ENCODE results near the gene EXOC4.

EXOC4 gene

GRCh38 chr7:133846203-133846945 is 593.5 kb downstream of the EXOC4 start:
- H3K4me1 ChIP-seq (ENCODE audit: control insufficient read depth, insufficient read depth, low read length) = no peaks in the 10 kb centered on the region
- no peak overlapping the region for H3K4me3 ChIP-seq (ENCODE audit: low read depth, low read length)
- no peaks in the 10 kb centered on the region for H3K9me3 ChIP-seq (ENCODE audit: control insufficient read depth, insufficient read depth, low read depth, low read length)
- no peaks in the 10 kb centered on the region for H3K36me3 ChIP-seq (ENCODE audit: control insufficient read depth, insufficient read depth, low read length)
- H3K27me3 ChIP-seq (ENCODE audit: control insufficient read depth, insufficient read depth, low read length) = no peaks in the 10 kb centered on the region
- no peak overlapping the region for H3K9ac ChIP-seq (ENCODE audit: low read length)
- H3K27ac ChIP-seq (ENCODE audit: low read depth, low read length) = no peak overlapping the region

GRCh38 chr7:133850497-133851280 is 597.8 kb downstream of the EXOC4 start:
- Histone ChIP-seq H3K9me3 (ENCODE audit: control insufficient read depth, insufficient read depth, low read depth, low read length) (no peaks in the 10 kb centered on the region), H3K9ac (ENCODE audit: low read length) (no peak overlapping the region), H3K27me3 (ENCODE audit: control insufficient read depth, insufficient read depth, low read length) (no peaks in the 10 kb centered on the region), H3K4me1 (ENCODE audit: control insufficient read depth, insufficient read depth, low read length) (no peaks in the 10 kb centered on the region), H3K27ac (ENCODE audit: low read depth, low read length) (no peak overlapping the region), H3K4me3 (ENCODE audit: low read depth, low read length) (no peak overlapping the region), H3K36me3 (ENCODE audit: control insufficient read depth, insufficient read depth, low read length) (no peaks in the 10 kb centered on the region)

GRCh38 chr7:133851411-133851810 is 598.5 kb downstream of the EXOC4 start:
- H3K9ac ChIP-seq (ENCODE audit: low read length) = no peak overlapping the region
- H3K36me3 ChIP-seq (ENCODE audit: control insufficient read depth, insufficient read depth, low read length) = no peaks in the 10 kb centered on the region
- H3K4me1 ChIP-seq (ENCODE audit: control insufficient read depth, insufficient read depth, low read length) = no peaks in the 10 kb centered on the region
- no peak overlapping the region for H3K4me3 ChIP-seq (ENCODE audit: low read depth, low read length)
- no peaks in the 10 kb centered on the region for H3K27me3 ChIP-seq (ENCODE audit: control insufficient read depth, insufficient read depth, low read length)
- H3K9me3 ChIP-seq (ENCODE audit: control insufficient read depth, insufficient read depth, low read depth, low read length) = no peaks in the 10 kb centered on the region
- H3K27ac ChIP-seq (ENCODE audit: low read depth, low read length) = no peak overlapping the region

- no peak overlapping the region for H3K9ac ChIP-seq (ENCODE audit: low read length)
Measured at GRCh38 chr7:133853706-133854276, 600.9 kb downstream of the EXOC4 start.

GRCh38 chr7:133854739-133855138 is 601.9 kb downstream of the EXOC4 start:
- no peaks in the 10 kb centered on the region for H3K27me3 ChIP-seq (ENCODE audit: control insufficient read depth, insufficient read depth, low read length)
- peaks cover 8% of the 10 kb centered on the region for H3K4me1 ChIP-seq (ENCODE audit: control insufficient read depth, insufficient read depth, low read length)
- no peak overlapping the region for H3K9ac ChIP-seq (ENCODE audit: low read length)
- H3K9me3 ChIP-seq (ENCODE audit: control insufficient read depth, insufficient read depth, low read depth, low read length) = peaks cover 9% of the 10 kb centered on the region; the same call in 1 of the 2 replicates
- no peak overlapping the region for H3K4me3 ChIP-seq (ENCODE audit: low read depth, low read length)
- no peak overlapping the region for H3K27ac ChIP-seq (ENCODE audit: low read depth, low read length)
- no peaks in the 10 kb centered on the region for H3K36me3 ChIP-seq (ENCODE audit: control insufficient read depth, insufficient read depth, low read length)

More at GRCh38 chr7:133853706-133854276, 600.9 kb downstream of the EXOC4 start:
- peaks cover 9% of the 10 kb centered on the region; the same call in 1 of the 2 replicates for H3K9me3 ChIP-seq (ENCODE audit: control insufficient read depth, insufficient read depth, low read depth, low read length)
- H3K4me3 ChIP-seq (ENCODE audit: low read depth, low read length) = no peak overlapping the region
- H3K27me3 ChIP-seq (ENCODE audit: control insufficient read depth, insufficient read depth, low read length) = no peaks in the 10 kb centered on the region
- H3K27ac ChIP-seq (ENCODE audit: low read depth, low read length) = no peak overlapping the region
- no peaks in the 10 kb centered on the region for H3K4me1 ChIP-seq (ENCODE audit: control insufficient read depth, insufficient read depth, low read length)
- H3K36me3 ChIP-seq (ENCODE audit: control insufficient read depth, insufficient read depth, low read length) = no peaks in the 10 kb centered on the region

- H3K4me3 ChIP-seq (ENCODE audit: low read depth, low read length) = no peak overlapping the region
- H3K4me1 ChIP-seq (ENCODE audit: control insufficient read depth, insufficient read depth, low read length) = peaks cover 14% of the 10 kb centered on the region
- peaks cover 9% of the 10 kb centered on the region; the same call in 1 of the 2 replicates for H3K9me3 ChIP-seq (ENCODE audit: control insufficient read depth, insufficient read depth, low read depth, low read length)
- no peaks in the 10 kb centered on the region for H3K36me3 ChIP-seq (ENCODE audit: control insufficient read depth, insufficient read depth, low read length)
- H3K27me3 ChIP-seq (ENCODE audit: control insufficient read depth, insufficient read depth, low read length) = no peaks in the 10 kb centered on the region
- H3K9ac ChIP-seq (ENCODE audit: low read length) = no peak overlapping the region
- no peak overlapping the region for H3K27ac ChIP-seq (ENCODE audit: low read depth, low read length)
Measured at GRCh38 chr7:133857376-133858119, 604.7 kb downstream of the EXOC4 start.

- H3K4me1 ChIP-seq (ENCODE audit: control insufficient read depth, insufficient read depth, low read length) = peaks cover 14% of the 10 kb centered on the region
- H3K9me3 ChIP-seq (ENCODE audit: control insufficient read depth, insufficient read depth, low read depth, low read length) = peaks cover 9% of the 10 kb centered on the region; the same call in 1 of the 2 replicates
- H3K27ac ChIP-seq (ENCODE audit: low read depth, low read length) = no peak overlapping the region
- no peak overlapping the region for H3K9ac ChIP-seq (ENCODE audit: low read length)
- H3K4me3 ChIP-seq (ENCODE audit: low read depth, low read length) = no peak overlapping the region
- no peaks in the 10 kb centered on the region for H3K27me3 ChIP-seq (ENCODE audit: control insufficient read depth, insufficient read depth, low read length)
- no peaks in the 10 kb centered on the region for H3K36me3 ChIP-seq (ENCODE audit: control insufficient read depth, insufficient read depth, low read length)
Measured at GRCh38 chr7:133858311-133858710, 605.4 kb downstream of the EXOC4 start.

- H3K27ac ChIP-seq (ENCODE audit: low read depth, low read length) = no peak overlapping the region
- no peak overlapping the region for H3K9ac ChIP-seq (ENCODE audit: low read length)
- no peaks in the 10 kb centered on the region for H3K27me3 ChIP-seq (ENCODE audit: control insufficient read depth, insufficient read depth, low read length)
- no peak overlapping the region for H3K4me3 ChIP-seq (ENCODE audit: low read depth, low read length)
- no peaks in the 10 kb centered on the region for H3K36me3 ChIP-seq (ENCODE audit: control insufficient read depth, insufficient read depth, low read length)
- H3K9me3 ChIP-seq (ENCODE audit: control insufficient read depth, insufficient read depth, low read depth, low read length) = peaks cover 9% of the 10 kb centered on the region; the same call in 1 of the 2 replicates
- H3K4me1 ChIP-seq (ENCODE audit: control insufficient read depth, insufficient read depth, low read length) = peaks cover 20% of the 10 kb centered on the region
Measured at GRCh38 chr7:133859231-133859630, 606.4 kb downstream of the EXOC4 start.

- H3K4me3 ChIP-seq (ENCODE audit: low read depth, low read length) = no peak overlapping the region
- no peaks in the 10 kb centered on the region for H3K27me3 ChIP-seq (ENCODE audit: control insufficient read depth, insufficient read depth, low read length)
- no peak overlapping the region for H3K9ac ChIP-seq (ENCODE audit: low read length)
- peaks cover 9% of the 10 kb centered on the region; the same call in 1 of the 2 replicates for H3K9me3 ChIP-seq (ENCODE audit: control insufficient read depth, insufficient read depth, low read depth, low read length)
- no peaks in the 10 kb centered on the region for H3K36me3 ChIP-seq (ENCODE audit: control insufficient read depth, insufficient read depth, low read length)
- peak overlapping the region; percentile 12; the same call in 1 of the 2 replicates for H3K27ac ChIP-seq (ENCODE audit: low read depth, low read length)
- H3K4me1 ChIP-seq (ENCODE audit: control insufficient read depth, insufficient read depth, low read length) = peaks cover 20% of the 10 kb centered on the region
Measured at GRCh38 chr7:133859871-133860450, 607.1 kb downstream of the EXOC4 start.

GRCh38 chr7:133860628-133861335 is 607.9 kb downstream of the EXOC4 start:
- no peak overlapping the region; the same call in 1 of the 2 replicates for H3K27ac ChIP-seq (ENCODE audit: low read depth, low read length)

More at GRCh38 chr7:133860628-133861335, 607.9 kb downstream of the EXOC4 start:
- H3K27me3 ChIP-seq (ENCODE audit: control insufficient read depth, insufficient read depth, low read length) = no peaks in the 10 kb centered on the region
- no peaks in the 10 kb centered on the region for H3K36me3 ChIP-seq (ENCODE audit: control insufficient read depth, insufficient read depth, low read length)
- peaks cover 20% of the 10 kb centered on the region for H3K4me1 ChIP-seq (ENCODE audit: control insufficient read depth, insufficient read depth, low read length)
- H3K9ac ChIP-seq (ENCODE audit: low read length) = no peak overlapping the region
- peaks cover 9% of the 10 kb centered on the region; the same call in 1 of the 2 replicates for H3K9me3 ChIP-seq (ENCODE audit: control insufficient read depth, insufficient read depth, low read depth, low read length)
- no peak overlapping the region for H3K4me3 ChIP-seq (ENCODE audit: low read depth, low read length)

Measured in HUES6 (cell line).